ENCODE results near the gene TYW1. TPM values are rescaled to one million over a fixed set of nuclear protein-coding genes. Genes with fewer than 3 reads are reported as not detected.
A peak's percentile ranks its signal among the peaks of the same experiment; 100 is the strongest.
"Not testable (repeated sequence)": the region's sequence is repeated elsewhere in the genome, so short reads cannot be mapped to it uniquely, and the experiment has no call there.

Gene TYW1
- total RNA-seq, 1 donor from 2014 or later = 17.7 TPM

DNA sequence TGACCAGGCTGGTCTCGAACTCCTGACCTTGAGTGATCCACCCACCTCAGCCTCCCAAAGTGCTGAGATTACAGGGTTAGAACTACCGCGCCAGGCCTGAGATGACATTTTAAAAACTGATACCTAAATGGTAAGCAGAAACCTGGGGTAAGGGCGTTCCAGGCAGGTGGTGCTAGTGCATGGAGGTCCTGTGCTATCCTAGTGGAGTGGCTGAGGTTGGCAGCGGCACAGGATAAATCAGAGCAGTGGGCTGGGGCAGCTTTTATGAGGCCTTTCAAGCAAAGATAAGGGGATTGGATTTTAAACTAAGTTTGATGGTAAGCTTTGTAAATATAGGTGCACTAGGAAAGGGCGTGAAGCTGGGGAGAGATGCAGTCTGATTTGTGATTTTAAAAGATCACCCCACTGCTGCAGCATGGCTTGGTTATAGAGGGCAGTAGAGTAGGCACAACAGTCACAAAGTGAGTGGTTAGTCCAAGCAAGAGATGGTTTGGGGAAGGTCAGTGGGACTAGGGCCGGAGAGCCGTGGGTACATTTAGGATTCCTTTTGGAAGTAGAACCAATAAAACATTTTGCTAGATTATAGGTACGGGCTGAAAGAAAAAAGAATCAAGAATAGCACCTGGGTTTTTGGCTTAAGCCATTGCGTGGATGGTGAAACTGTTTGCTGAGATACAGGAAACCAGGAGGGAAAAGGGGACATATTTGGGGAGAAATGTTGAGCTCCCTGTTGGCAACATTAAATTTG is 188.5 kb downstream of the TYW1 start:
- not testable (repeated sequence) for H3K9me3 Mint-ChIP-seq; H3K4me3 Mint-ChIP-seq; H3K36me3 Mint-ChIP-seq; DNase-seq (ENCODE audit: extremely low spot score, unreplicated experiment); H3K27ac Mint-ChIP-seq; H3K27me3 Mint-ChIP-seq
- H3K4me1 Mint-ChIP-seq (ENCODE audit: unreplicated experiment) = peaks cover 12% of the 10 kb centered on the region

- H3K27ac Mint-ChIP-seq; DNase-seq (ENCODE audit: extremely low spot score, unreplicated experiment); H3K27me3 Mint-ChIP-seq; H3K9me3 Mint-ChIP-seq; H3K36me3 Mint-ChIP-seq; H3K4me3 Mint-ChIP-seq: not testable (repeated sequence)
- H3K4me1 Mint-ChIP-seq (ENCODE audit: unreplicated experiment) = peaks cover 17% of the 10 kb centered on the region
Observed at GRCh38 chr7:67185660-67186129, 189.1 kb downstream of the TYW1 start.

- not testable (repeated sequence) for H3K27ac Mint-ChIP-seq
- peaks cover 22% of the 10 kb centered on the region for H3K4me1 Mint-ChIP-seq (ENCODE audit: unreplicated experiment)
Observed at GRCh38 chr7:67189160-67189559, 192.5 kb downstream of the TYW1 start.

GRCh38 chr7:67189801-67190465 is 193.3 kb downstream of the TYW1 start:
- H3K9me3 Mint-ChIP-seq; H3K27me3 Mint-ChIP-seq; H3K4me3 Mint-ChIP-seq; DNase-seq (ENCODE audit: extremely low spot score, unreplicated experiment); H3K36me3 Mint-ChIP-seq: not testable (repeated sequence)
- peak overlapping the region; percentile 10 for H3K27ac Mint-ChIP-seq
- H3K4me1 Mint-ChIP-seq (ENCODE audit: unreplicated experiment) = peaks cover 22% of the 10 kb centered on the region

More at GRCh38 chr7:67189160-67189559, 192.5 kb downstream of the TYW1 start:
- not testable (repeated sequence) for H3K9me3 Mint-ChIP-seq; DNase-seq (ENCODE audit: extremely low spot score, unreplicated experiment); H3K4me3 Mint-ChIP-seq; H3K36me3 Mint-ChIP-seq; H3K27me3 Mint-ChIP-seq

DNA sequence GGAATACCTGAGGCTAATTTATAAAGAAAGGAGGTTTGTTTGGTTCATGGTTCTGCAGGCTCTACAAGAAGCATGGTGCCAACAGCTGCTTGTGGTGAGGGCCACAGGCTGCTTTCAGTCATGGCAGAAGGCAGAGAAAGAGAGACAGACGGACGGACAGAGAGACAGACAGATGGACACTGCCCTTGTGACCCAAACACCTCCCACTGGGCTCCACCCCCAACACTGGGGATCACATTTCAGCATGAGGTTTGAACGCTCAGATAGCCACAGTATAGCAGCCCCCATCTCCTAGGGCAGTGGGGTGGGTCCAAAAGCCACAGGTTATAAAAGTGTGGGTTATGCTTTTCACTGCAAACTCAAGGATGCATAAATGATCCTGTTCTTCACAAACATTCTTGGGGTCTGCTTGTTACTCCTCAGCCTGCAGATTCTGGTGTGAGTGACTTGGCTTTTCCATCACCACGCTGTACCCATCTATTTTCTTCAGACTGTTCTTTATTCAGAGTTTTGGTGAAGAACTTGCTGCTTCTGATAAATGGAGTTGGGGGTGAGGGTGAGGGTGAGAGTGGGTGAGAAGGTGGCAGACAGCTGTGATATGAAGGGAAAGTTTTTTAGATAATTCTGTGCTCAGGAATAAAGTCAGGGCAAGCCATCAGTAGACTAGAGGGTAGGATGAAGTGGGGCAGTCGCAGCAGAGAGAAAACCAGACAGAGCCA is 194.5 kb downstream of the TYW1 start:
- not testable (repeated sequence) for H3K36me3 Mint-ChIP-seq; H3K4me3 Mint-ChIP-seq; H3K27ac Mint-ChIP-seq; H3K9me3 Mint-ChIP-seq; H3K27me3 Mint-ChIP-seq; DNase-seq (ENCODE audit: extremely low spot score, unreplicated experiment)
- peaks cover 22% of the 10 kb centered on the region for H3K4me1 Mint-ChIP-seq (ENCODE audit: unreplicated experiment)

DNA sequence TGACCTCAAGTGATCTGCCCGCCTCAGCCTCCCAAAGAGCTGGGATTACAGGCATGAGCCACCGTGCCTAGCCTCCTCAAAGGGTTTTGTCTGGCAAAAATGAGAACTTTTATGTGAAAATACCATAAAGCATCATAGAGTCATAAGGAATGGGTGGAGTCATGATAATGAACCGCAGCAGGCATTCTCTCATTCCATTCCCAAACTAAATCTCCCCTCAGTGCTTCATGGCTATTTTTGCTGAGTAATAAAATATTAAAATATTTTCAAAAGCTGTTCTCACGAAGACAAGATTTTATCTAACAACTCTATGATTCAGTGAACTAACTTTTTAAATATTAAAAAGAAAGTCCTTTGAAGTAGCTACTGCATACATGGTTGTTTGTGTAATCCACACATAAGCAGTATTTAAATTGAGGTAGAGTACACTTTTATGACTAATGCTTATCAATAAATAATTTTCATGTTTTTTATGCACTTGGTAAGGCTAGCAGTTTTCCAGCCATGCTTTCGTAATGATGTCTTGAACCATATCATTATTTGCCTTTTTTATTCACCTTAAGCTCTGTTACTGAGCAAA is 195.6 kb downstream of the TYW1 start:
- not testable (repeated sequence) for H3K4me3 Mint-ChIP-seq; H3K27ac Mint-ChIP-seq; DNase-seq (ENCODE audit: extremely low spot score, unreplicated experiment); H3K36me3 Mint-ChIP-seq; H3K9me3 Mint-ChIP-seq; H3K27me3 Mint-ChIP-seq
- peaks cover 22% of the 10 kb centered on the region for H3K4me1 Mint-ChIP-seq (ENCODE audit: unreplicated experiment)

DNA sequence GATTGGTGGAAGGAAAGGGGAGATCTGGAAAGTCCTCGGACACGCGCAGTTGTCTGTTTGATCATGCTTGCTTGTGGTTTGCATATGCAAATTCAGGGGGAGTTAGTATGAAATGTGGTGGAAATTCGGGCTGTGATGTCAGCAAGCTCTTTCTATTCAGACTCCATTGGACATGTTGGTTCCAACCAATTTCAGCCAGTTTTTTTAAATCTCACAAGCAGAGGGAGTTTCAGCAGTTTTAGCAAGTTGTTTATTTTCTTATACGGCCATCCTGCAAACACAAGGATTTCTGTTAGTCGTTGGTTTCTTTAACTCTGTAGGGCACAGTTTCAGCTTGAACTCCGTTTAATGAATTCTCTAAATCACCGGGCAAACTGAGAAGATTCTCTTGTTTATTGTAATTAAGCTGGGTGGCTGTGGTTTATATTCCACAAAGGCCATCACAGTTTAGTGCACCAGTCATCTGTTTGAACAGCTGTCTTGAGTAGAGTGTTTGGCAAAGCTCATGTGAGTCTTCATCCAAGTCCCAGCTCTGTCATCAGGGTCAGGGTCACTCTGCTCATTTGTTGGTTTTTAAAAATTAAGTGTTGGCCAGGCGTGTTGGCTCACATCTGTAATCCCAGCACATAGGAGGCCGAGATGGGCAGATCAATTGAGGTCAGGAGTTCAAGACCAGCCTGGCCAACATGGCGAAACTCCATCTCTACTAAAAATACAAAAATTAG is 196.4 kb downstream of the TYW1 start:
- H3K4me1 Mint-ChIP-seq (ENCODE audit: unreplicated experiment) = peaks cover 22% of the 10 kb centered on the region
- not testable (repeated sequence) for H3K27me3 Mint-ChIP-seq; DNase-seq (ENCODE audit: extremely low spot score, unreplicated experiment); H3K9me3 Mint-ChIP-seq; H3K27ac Mint-ChIP-seq; H3K4me3 Mint-ChIP-seq; H3K36me3 Mint-ChIP-seq

GRCh38 chr7:67196176-67196575 is 199.5 kb downstream of the TYW1 start:
- H3K36me3 Mint-ChIP-seq = peaks cover 16% of the 10 kb centered on the region
- not testable (repeated sequence) for DNase-seq (ENCODE audit: extremely low spot score, unreplicated experiment); H3K9me3 Mint-ChIP-seq; H3K27me3 Mint-ChIP-seq; H3K27ac Mint-ChIP-seq; H3K4me3 Mint-ChIP-seq; H3K4me1 Mint-ChIP-seq (ENCODE audit: unreplicated experiment)

DNA sequence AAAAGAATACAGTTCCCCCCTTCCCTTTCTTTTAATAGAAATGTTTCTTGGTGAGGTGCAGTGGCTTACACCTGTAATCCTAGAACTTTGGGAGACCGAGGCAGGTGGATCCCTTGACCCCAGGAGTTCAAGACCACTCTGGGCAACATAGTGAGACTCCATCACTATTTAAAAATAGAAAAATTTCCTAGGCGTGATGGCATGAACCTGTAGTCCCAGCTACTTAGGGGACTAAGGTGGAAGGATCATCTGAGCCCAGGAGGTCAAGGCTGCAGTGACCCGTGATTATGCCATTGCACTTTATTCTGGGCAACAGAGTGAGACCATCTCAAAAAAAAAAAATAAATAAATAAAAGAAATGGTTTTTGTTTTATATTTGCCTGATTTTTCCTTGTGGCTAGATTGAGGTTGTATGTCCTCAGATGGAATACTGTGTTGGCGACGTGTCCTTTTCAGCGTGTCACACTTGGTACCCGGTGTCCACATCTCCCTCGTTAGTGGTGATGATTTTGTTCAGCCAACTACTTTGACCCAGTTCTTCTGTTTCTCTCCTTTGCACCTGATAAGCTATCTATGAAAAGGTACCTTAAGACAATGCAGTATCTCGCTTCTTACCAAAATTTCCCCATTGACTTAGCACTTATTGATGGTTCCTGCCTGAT is 202.4 kb downstream of the TYW1 start:
- not testable (repeated sequence) for DNase-seq (ENCODE audit: extremely low spot score, unreplicated experiment); H3K27me3 Mint-ChIP-seq

GRCh38 chr7:67205772-67206171 is 209.1 kb downstream of the TYW1 start:
- not testable (repeated sequence) for H3K27ac Mint-ChIP-seq; H3K4me3 Mint-ChIP-seq; H3K9me3 Mint-ChIP-seq; DNase-seq (ENCODE audit: extremely low spot score, unreplicated experiment); H3K4me1 Mint-ChIP-seq (ENCODE audit: unreplicated experiment); H3K27me3 Mint-ChIP-seq
- peaks cover 31% of the 10 kb centered on the region for H3K36me3 Mint-ChIP-seq

More for the DNA sequence above, 202.4 kb downstream of the TYW1 start:
- H3K9me3 Mint-ChIP-seq; H3K4me3 Mint-ChIP-seq; H3K27ac Mint-ChIP-seq; H3K4me1 Mint-ChIP-seq (ENCODE audit: unreplicated experiment): not testable (repeated sequence)
- peaks cover 34% of the 10 kb centered on the region for H3K36me3 Mint-ChIP-seq
